ENCODE data around the gene SLC9A3.

The SLC9A3 gene

DNA sequence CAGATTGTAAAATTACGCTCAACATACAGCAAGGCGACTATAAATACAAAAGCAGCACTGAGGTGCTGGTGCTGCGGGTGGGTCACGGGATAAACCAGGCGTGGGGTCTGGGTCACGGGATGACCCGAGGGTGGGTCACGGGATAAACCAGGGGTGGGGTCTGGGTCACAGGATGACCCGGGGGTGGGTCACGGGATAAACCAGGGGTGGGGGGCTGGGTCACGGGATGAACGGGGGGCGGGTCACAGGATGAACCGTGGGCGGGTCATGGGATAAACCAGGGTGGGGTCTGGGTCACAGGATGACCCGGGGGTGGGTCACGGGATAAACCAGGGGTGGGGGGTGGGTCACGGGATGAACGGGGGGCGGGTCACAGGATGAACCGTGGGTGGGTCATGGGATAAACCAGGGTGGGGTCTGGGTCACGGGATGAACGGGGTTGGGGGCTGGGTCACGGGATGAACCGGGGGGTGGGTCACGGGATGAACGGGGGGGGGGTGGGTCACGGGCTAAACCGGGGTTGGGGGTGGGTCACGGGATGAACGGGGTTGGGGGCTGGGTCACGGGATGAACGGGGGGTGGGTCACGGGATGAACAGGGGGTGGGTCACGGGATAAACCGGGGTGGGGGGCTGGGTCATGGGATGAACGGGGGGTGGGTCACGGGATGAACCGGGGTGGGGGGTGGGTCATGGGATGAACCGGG lies 30.2 kb upstream of the SLC9A3 start:
- no peak overlapping the region for H3K56ac ChIP-seq (ENCODE audit: low read length)
- H3K4me2 ChIP-seq (ENCODE audit: low read length) = no peak overlapping the region
- H3K27me3 ChIP-seq (ENCODE audit: insufficient read depth, low read length, poor library complexity) = no peaks in the 10 kb centered on the region
- no peaks in the 10 kb centered on the region for H3K79me1 ChIP-seq (ENCODE audit: low read length)
- H3K79me2 ChIP-seq (ENCODE audit: control insufficient read depth, insufficient read depth, low read length) = no peaks in the 10 kb centered on the region
- H3K27ac ChIP-seq (ENCODE audit: low read depth, low read length) = no peak overlapping the region
- no CpG with 5 or more reads among the region's 40 CpGs for WGBS (ENCODE audit: extremely low coverage, insufficient coverage, low lambda C conversion rate)
- H4K5ac ChIP-seq (ENCODE audit: low read length) = no peak overlapping the region
- H2BK5ac ChIP-seq (ENCODE audit: low read length) = no peak overlapping the region
- H3K18ac ChIP-seq (ENCODE audit: low read length) = no peak overlapping the region
- H3K4ac ChIP-seq (ENCODE audit: low read depth, low read length) = no peak overlapping the region
- no peak overlapping the region for H3K9ac ChIP-seq (ENCODE audit: low read length)
- no peak overlapping the region for H2AK5ac ChIP-seq (ENCODE audit: low read length)
- H4K8ac ChIP-seq (ENCODE audit: low read depth, low read length) = no peak overlapping the region
- H2BK120ac ChIP-seq (ENCODE audit: low read depth, low read length) = no peak overlapping the region
- DNase-seq = no peak
- no peak overlapping the region for H3K23ac ChIP-seq (ENCODE audit: low read length)
- no peaks in the 10 kb centered on the region for H3K36me3 ChIP-seq (ENCODE audit: control insufficient read depth, insufficient read depth, low read length)
- no peak overlapping the region for H2BK15ac ChIP-seq (replicated peaks; ENCODE audit: low read depth)
- H3K4me1 ChIP-seq (ENCODE audit: control insufficient read depth, low read depth, low read length) = no peaks in the 10 kb centered on the region
- H3K4me3 ChIP-seq (ENCODE audit: low read length) = no peak overlapping the region

DNA sequence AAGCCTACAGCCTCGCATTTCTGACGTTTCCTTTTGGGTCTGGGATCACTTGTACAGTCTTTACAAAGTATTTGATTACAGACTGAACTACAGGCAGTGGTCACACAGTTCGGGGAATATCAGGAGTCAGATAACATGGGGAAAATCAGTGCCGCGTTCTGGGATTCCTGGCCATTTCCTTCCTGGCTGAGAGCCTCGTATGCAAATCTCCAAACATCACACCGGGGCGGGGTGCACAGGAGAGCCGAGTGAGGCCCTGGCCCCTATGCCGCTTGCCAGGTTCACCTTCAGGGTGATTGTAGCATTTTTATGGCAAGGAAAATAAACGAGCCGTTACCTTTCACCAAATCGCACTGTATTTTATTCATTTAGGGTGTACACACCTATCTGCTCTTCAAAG lies 29.6 kb upstream of the SLC9A3 start:
- Histone ChIP-seq H4K8ac (ENCODE audit: low read depth, low read length) (no peak overlapping the region), H3K27me3 (ENCODE audit: insufficient read depth, low read length, poor library complexity) (no peaks in the 10 kb centered on the region), H2BK120ac (ENCODE audit: low read depth, low read length) (no peak overlapping the region), H2BK15ac (replicated peaks; ENCODE audit: low read depth) (no peak overlapping the region), H3K4me2 (ENCODE audit: low read length) (no peak overlapping the region), H3K9ac (ENCODE audit: low read length) (no peak overlapping the region), H3K27ac (ENCODE audit: low read depth, low read length) (no peak overlapping the region), H4K5ac (ENCODE audit: low read length) (no peak overlapping the region), H3K36me3 (ENCODE audit: control insufficient read depth, insufficient read depth, low read length) (no peaks in the 10 kb centered on the region), H3K4me3 (ENCODE audit: low read length) (no peak overlapping the region), H2AK5ac (ENCODE audit: low read length) (no peak overlapping the region), H3K23ac (ENCODE audit: low read length) (no peak overlapping the region), H3K79me1 (ENCODE audit: low read length) (no peaks in the 10 kb centered on the region), H3K79me2 (ENCODE audit: control insufficient read depth, insufficient read depth, low read length) (no peaks in the 10 kb centered on the region), H2BK5ac (ENCODE audit: low read length) (no peak overlapping the region), H3K18ac (ENCODE audit: low read length) (no peak overlapping the region), H3K56ac (ENCODE audit: low read length) (no peak overlapping the region), H3K4me1 (ENCODE audit: control insufficient read depth, low read depth, low read length) (no peaks in the 10 kb centered on the region), H3K4ac (ENCODE audit: low read depth, low read length) (no peak overlapping the region)
- no CpG with 5 or more reads among the region's 13 CpGs for WGBS (ENCODE audit: extremely low coverage, insufficient coverage, low lambda C conversion rate)
- peak; percentile 29 for DNase-seq

DNA sequence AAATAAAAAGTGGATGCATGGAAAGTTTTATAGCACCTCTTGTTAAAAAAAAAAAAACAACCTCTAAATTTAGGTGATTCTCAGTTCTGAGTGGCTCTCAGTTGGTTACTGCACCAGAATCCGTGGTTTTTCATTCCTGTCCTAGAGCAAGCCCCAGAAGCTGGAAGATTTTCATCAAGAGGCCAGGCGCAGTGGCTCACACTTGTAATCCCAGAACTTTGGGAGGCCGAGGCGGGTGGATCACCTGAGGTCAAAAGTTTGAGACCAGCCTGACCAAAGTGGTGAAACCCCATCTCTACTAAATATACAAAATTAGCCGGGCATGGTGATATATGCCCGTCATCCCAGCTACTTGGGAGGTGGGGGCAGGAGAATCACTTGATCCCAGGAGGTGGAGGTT lies 27.2 kb upstream of the SLC9A3 start:
- no peak overlapping the region for H4K8ac ChIP-seq (ENCODE audit: low read depth, low read length)
- no peak overlapping the region for H3K56ac ChIP-seq (ENCODE audit: low read length)
- H3K4me1 ChIP-seq (ENCODE audit: control insufficient read depth, low read depth, low read length) = no peaks in the 10 kb centered on the region
- H3K36me3 ChIP-seq (ENCODE audit: control insufficient read depth, insufficient read depth, low read length) = no peaks in the 10 kb centered on the region
- no peak overlapping the region for H3K4ac ChIP-seq (ENCODE audit: low read depth, low read length)
- no peaks in the 10 kb centered on the region for H3K79me1 ChIP-seq (ENCODE audit: low read length)
- H3K23ac ChIP-seq (ENCODE audit: low read length) = no peak overlapping the region
- H2BK120ac ChIP-seq (ENCODE audit: low read depth, low read length) = no peak overlapping the region
- no peak overlapping the region for H3K18ac ChIP-seq (ENCODE audit: low read length)
- H2BK5ac ChIP-seq (ENCODE audit: low read length) = no peak overlapping the region
- H4K5ac ChIP-seq (ENCODE audit: low read length) = no peak overlapping the region
- H3K4me3 ChIP-seq (ENCODE audit: low read length) = no peak overlapping the region
- no peak overlapping the region for H2BK15ac ChIP-seq (replicated peaks; ENCODE audit: low read depth)
- DNase-seq = no peak
- no CpG with 5 or more reads among the region's 6 CpGs for WGBS (ENCODE audit: extremely low coverage, insufficient coverage, low lambda C conversion rate)
- no peak overlapping the region for H2AK5ac ChIP-seq (ENCODE audit: low read length)
- no peak overlapping the region for H3K9ac ChIP-seq (ENCODE audit: low read length)
- no peak overlapping the region for H3K4me2 ChIP-seq (ENCODE audit: low read length)
- H3K27me3 ChIP-seq (ENCODE audit: insufficient read depth, low read length, poor library complexity) = no peaks in the 10 kb centered on the region
- no peak overlapping the region for H3K27ac ChIP-seq (ENCODE audit: low read depth, low read length)
- no peaks in the 10 kb centered on the region for H3K79me2 ChIP-seq (ENCODE audit: control insufficient read depth, insufficient read depth, low read length)

DNA sequence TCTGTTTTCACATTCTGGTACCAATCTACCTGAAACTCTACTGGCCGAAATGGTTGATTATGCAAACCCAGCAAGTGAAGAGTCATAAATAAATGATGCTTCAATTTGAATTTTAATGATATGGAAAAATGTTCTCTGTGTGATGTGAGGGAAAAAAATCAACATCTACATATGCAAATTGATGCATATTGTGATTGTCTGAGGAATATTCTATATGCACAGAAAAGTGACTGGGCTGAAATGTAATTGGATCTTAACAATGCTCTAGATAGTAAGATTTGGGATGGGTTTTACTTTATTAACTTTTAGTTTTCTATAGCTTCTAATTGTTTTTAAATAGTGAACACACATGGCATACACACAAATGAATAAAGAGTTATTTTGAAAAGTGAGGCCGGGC lies 25.0 kb upstream of the SLC9A3 start:
- Histone ChIP-seq H2BK15ac (replicated peaks; ENCODE audit: low read depth) (no peak overlapping the region), H2BK120ac (ENCODE audit: low read depth, low read length) (no peak overlapping the region), H3K18ac (ENCODE audit: low read length) (no peak overlapping the region), H3K9ac (ENCODE audit: low read length) (no peak overlapping the region), H4K8ac (ENCODE audit: low read depth, low read length) (no peak overlapping the region), H3K4me2 (ENCODE audit: low read length) (no peak overlapping the region), H4K5ac (ENCODE audit: low read length) (no peak overlapping the region), H2AK5ac (ENCODE audit: low read length) (no peak overlapping the region), H3K4me1 (ENCODE audit: control insufficient read depth, low read depth, low read length) (no peaks in the 10 kb centered on the region), H3K23ac (ENCODE audit: low read length) (no peak overlapping the region), H3K79me1 (ENCODE audit: low read length) (no peaks in the 10 kb centered on the region), H3K4ac (ENCODE audit: low read depth, low read length) (no peak overlapping the region), H2BK5ac (ENCODE audit: low read length) (no peak overlapping the region), H3K27me3 (ENCODE audit: insufficient read depth, low read length, poor library complexity) (no peaks in the 10 kb centered on the region), H3K36me3 (ENCODE audit: control insufficient read depth, insufficient read depth, low read length) (no peaks in the 10 kb centered on the region), H3K4me3 (ENCODE audit: low read length) (no peak overlapping the region), H3K56ac (ENCODE audit: low read length) (no peak overlapping the region), H3K27ac (ENCODE audit: low read depth, low read length) (no peak overlapping the region), H3K79me2 (ENCODE audit: control insufficient read depth, insufficient read depth, low read length) (no peaks in the 10 kb centered on the region)
- no peak for DNase-seq
- no CpG with 5 or more reads among the region's 2 CpGs for WGBS (ENCODE audit: extremely low coverage, insufficient coverage, low lambda C conversion rate)

DNA sequence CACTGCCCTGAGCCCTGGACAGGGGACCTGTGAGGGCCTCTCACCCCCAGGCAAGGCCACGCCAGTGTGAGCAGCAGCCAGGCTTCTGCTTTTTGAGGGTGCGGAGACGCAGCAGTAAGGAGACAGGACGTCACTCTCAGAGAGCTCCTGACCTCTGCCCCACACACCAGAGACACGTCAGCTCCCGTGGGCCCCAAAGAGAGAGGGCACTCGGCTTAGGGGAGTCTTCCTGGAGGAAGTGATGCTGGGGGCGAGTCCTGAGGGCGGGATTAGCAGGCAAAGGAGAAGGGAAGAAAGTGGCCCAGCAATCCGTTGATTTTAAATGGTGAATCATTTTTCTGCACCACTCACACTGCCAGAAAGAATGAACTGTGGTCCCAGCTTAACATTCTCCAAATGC lies 24.0 kb upstream of the SLC9A3 start:
- no peak overlapping the region for H2BK15ac ChIP-seq (replicated peaks; ENCODE audit: low read depth)
- no peak overlapping the region for H3K23ac ChIP-seq (ENCODE audit: low read length)
- no CpG with 5 or more reads among the region's 10 CpGs for WGBS (ENCODE audit: extremely low coverage, insufficient coverage, low lambda C conversion rate)
- H3K4me1 ChIP-seq (ENCODE audit: control insufficient read depth, low read depth, low read length) = no peaks in the 10 kb centered on the region
- H3K4ac ChIP-seq (ENCODE audit: low read depth, low read length) = no peak overlapping the region
- no peak overlapping the region for H3K18ac ChIP-seq (ENCODE audit: low read length)
- no peak overlapping the region for H4K5ac ChIP-seq (ENCODE audit: low read length)
- H3K27ac ChIP-seq (ENCODE audit: low read depth, low read length) = no peak overlapping the region
- no peaks in the 10 kb centered on the region for H3K27me3 ChIP-seq (ENCODE audit: insufficient read depth, low read length, poor library complexity)
- no peak overlapping the region for H2AK5ac ChIP-seq (ENCODE audit: low read length)
- H3K56ac ChIP-seq (ENCODE audit: low read length) = no peak overlapping the region
- no peak overlapping the region for H3K9ac ChIP-seq (ENCODE audit: low read length)
- no peaks in the 10 kb centered on the region for H3K36me3 ChIP-seq (ENCODE audit: control insufficient read depth, insufficient read depth, low read length)
- H2BK5ac ChIP-seq (ENCODE audit: low read length) = no peak overlapping the region
- no peak overlapping the region for H3K4me3 ChIP-seq (ENCODE audit: low read length)
- H2BK120ac ChIP-seq (ENCODE audit: low read depth, low read length) = no peak overlapping the region
- H3K79me1 ChIP-seq (ENCODE audit: low read length) = no peaks in the 10 kb centered on the region
- no peaks in the 10 kb centered on the region for H3K79me2 ChIP-seq (ENCODE audit: control insufficient read depth, insufficient read depth, low read length)
- no peak for DNase-seq
- no peak overlapping the region for H3K4me2 ChIP-seq (ENCODE audit: low read length)
- H4K8ac ChIP-seq (ENCODE audit: low read depth, low read length) = no peak overlapping the region
